Small intestine (tissue), 7 donors: Measurements from ENCODE around the gene TTC22. TPM values are rescaled to one million over a fixed set of nuclear protein-coding genes. Genes with fewer than 3 reads are reported as not detected.

Experiments
- DNase-seq, 2 donors: peaks; one replicate each; pipeline versions ENCODE4 v3.0.0 to v3.0.0-alpha.2; 2013
- FAIRE-seq: peaks from 2 replicates; lab custom pipeline; 2012; peaks lifted over from hg19 to GRCh38; lab: Jason Lieb, UNC
- H3K27ac ChIP-seq, 3 donors: one replicate each; pipeline ENCODE4 v1.5.1; 2013; ENCODE audit warnings: low read length in 2 of 3, mild to moderate bottlenecking in 2 of 3, control low read depth in 1 of 3, inconsistent platforms in 1 of 3, low read depth in 1 of 3, moderate library complexity in 1 of 3
- H3K27me3 ChIP-seq, 3 donors: one replicate each; pipeline ENCODE4 v1.6.1; 2013; ENCODE audit warnings: low read length in 3 of 3, inconsistent platforms in 1 of 3; ENCODE audit not compliant: control insufficient read depth in 3 of 3, insufficient read depth in 3 of 3
- H3K36me3 ChIP-seq, 3 donors: one replicate each; pipeline ENCODE4 v1.6.1; 2013; ENCODE audit warnings: low read length in 3 of 3, inconsistent platforms in 1 of 3, low read depth in 1 of 3, mild to moderate bottlenecking in 1 of 3, moderate library complexity in 1 of 3; ENCODE audit not compliant: control insufficient read depth in 3 of 3, insufficient read depth in 2 of 3
- H3K4me1 ChIP-seq, 3 donors: one replicate each; pipeline ENCODE4 v1.6.1; 2013; ENCODE audit warnings: low read length in 2 of 3, inconsistent platforms in 1 of 3, low read depth in 1 of 3, mild to moderate bottlenecking in 1 of 3, moderate library complexity in 1 of 3; ENCODE audit not compliant: control insufficient read depth in 3 of 3, insufficient read depth in 2 of 3
- H3K4me3 ChIP-seq, 3 donors: one replicate each; pipeline ENCODE4 v1.5.1; 2013; ENCODE audit warnings: low read length in 3 of 3, control low read depth in 1 of 3, inconsistent platforms in 1 of 3, low read depth in 1 of 3, mild to moderate bottlenecking in 1 of 3, moderate library complexity in 1 of 3
- H3K9me3 ChIP-seq, 2 donors: one replicate each; pipeline ENCODE4 v1.6.1; 2013; ENCODE audit warnings: low read depth in 1 of 2, low read length in 1 of 2; ENCODE audit not compliant: control insufficient read depth in 2 of 2, insufficient read depth in 1 of 2
- WGBS, 3 donors: extraction: QIAGEN DNeasy Blood & Tissue Kit; methylation state at CpG; one replicate each; pipeline ENCODE4 v1.1.7; 2013; 5-methylcytosine and 5-hydroxymethylcytosine counted together
- polyA plus RNA-seq, 4 donors: library from polyadenylated mRNA; stranded (reverse) in 3 of 4; unstranded in 1 of 4; fragments of 200-250 nt in 3 of 4; fragments of 120-200 nt in 1 of 4; gene quantifications; one replicate each; pipeline versions ENCODE4 v1.2.1 to v1.2.3, GENCODE V29; 2013
- donor health status: healthy with polysubstance abuse.
- donor health status: control.
- donor health status: control.
- donor health status: Bipolar disorder and iron deficiency.
- donor health status: healthy.

The TTC22 gene
- polyA plus RNA-seq, 4 donors = 10.7 to 27.7 (median 23.8) TPM

- no peak overlapping the region for H3K4me3 ChIP-seq
- H3K27me3 ChIP-seq = no peaks in the 10 kb centered on the region
- 90 to 94% (median 91%) methylated on average over 4 of the region's 4 CpGs for WGBS, 3 donors
- no peaks in the 10 kb centered on the region for H3K4me1 ChIP-seq
- H3K36me3 ChIP-seq = peaks cover 15 to 73% (median 17%) of the 10 kb centered on the region in 3 donors
- DNase-seq (no peak), FAIRE-seq (no peak)
- no peak overlapping the region for H3K27ac ChIP-seq
- no peaks in the 10 kb centered on the region for H3K9me3 ChIP-seq
Measured at GRCh38 chr1:54741531-54741930, 59.6 kb downstream of the TTC22 start.

DNA sequence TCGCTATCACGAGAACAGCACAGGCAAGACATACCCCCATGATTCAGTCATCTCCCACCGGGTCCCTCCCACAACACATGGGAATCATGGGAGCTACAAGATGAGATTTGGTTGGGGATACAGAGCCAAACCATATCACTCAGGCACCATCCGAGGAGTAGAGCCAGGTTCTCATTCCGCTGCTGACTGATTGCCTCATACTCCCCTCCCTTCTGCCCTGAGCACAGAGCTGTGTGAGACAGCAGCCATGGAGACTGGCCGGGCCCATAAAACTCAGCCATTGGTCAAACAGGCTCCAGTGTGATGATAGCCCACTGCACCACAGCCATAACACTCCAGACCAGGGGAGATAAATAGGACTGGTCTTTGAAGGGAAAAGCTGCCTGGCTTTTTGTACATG, 62.9 kb downstream of the TTC22 start:
- FAIRE-seq (no peak), DNase-seq (no peak)
- peaks cover 17 to 63% (median 19%) of the 10 kb centered on the region in 3 donors for H3K36me3 ChIP-seq
- H3K4me3 ChIP-seq = no peak overlapping the region
- WGBS, 3 donors = 93 to 98% (median 95%) methylated on average over 6 of the region's 6 CpGs
- no peaks in the 10 kb centered on the region for H3K9me3 ChIP-seq
- no peak overlapping the region for H3K27ac ChIP-seq
- no peaks in the 10 kb centered on the region for H3K27me3 ChIP-seq
- no peaks in the 10 kb centered on the region for H3K4me1 ChIP-seq

GRCh38 chr1:54736685-54737084, 64.4 kb downstream of the TTC22 start:
- no peak for FAIRE-seq
- DNase-seq = no peak
- Histone ChIP-seq H3K4me1 (no peaks in the 10 kb centered on the region), H3K9me3 (no peaks in the 10 kb centered on the region), H3K36me3 (peaks cover 12 to 61% (median 19%) of the 10 kb centered on the region in 3 donors), H3K27me3 (no peaks in the 10 kb centered on the region), H3K4me3 (no peak overlapping the region), H3K27ac (no peak overlapping the region)
- 92 to 94% (median 93%) methylated on average over 5 of the region's 5 CpGs for WGBS, 3 donors

Other genes with a start within 250 kb of the TTC22 start
- gene FAM151A, start 177.8 kb downstream of the TTC22 start, polyA plus RNA-seq = 10 to 100 TPM in 1 of 4 donors, 1 to 10 TPM in 3; 1.4 to 22.0 (median 1.6) TPM
- 10 to 100 TPM in 1 of 4 donors, 1 to 10 TPM in 3; 1.3 to 27.5 (median 6.6) TPM for gene MROH7, start 159.5 kb downstream of the TTC22 start, polyA plus RNA-seq
- 10 to 100 TPM; 11.9 to 21.1 (median 13.3) TPM for gene TTC4, start 85.5 kb downstream of the TTC22 start, polyA plus RNA-seq
- 1 to 10 TPM; 2.5 to 8.3 (median 3.9) TPM for gene PARS2, start 36.8 kb downstream of the TTC22 start, polyA plus RNA-seq
- gene DHCR24, start 85.9 kb upstream of the TTC22 start, polyA plus RNA-seq = 100 to 1,000 TPM in 1 of 4 donors, 10 to 100 TPM in 2, 1 to 10 TPM in 1; 7.0 to 162 (median 30.1) TPM
- 1 to 10 TPM; 2.2 to 6.7 (median 4.8) TPM for gene TMEM61, start 179.3 kb upstream of the TTC22 start, polyA plus RNA-seq
- gene BSND, start 197.6 kb upstream of the TTC22 start, polyA plus RNA-seq = under 1 TPM in 2 of 4 donors, not detected in 2; 0.01 TPM
- gene PCSK9, start 238.2 kb upstream of the TTC22 start, polyA plus RNA-seq = 10 to 100 TPM in 1 of 4 donors, 1 to 10 TPM in 1, under 1 TPM in 2; 0.45 to 24.2 (median 2.2) TPM